Left ventricle myocardium superior (tissue), 1 donor: ENCODE results near the gene TMEM132C. TPM values are rescaled to one million over a fixed set of nuclear protein-coding genes. Genes with fewer than 3 reads are reported as not detected.
A peak's percentile ranks its signal among the peaks of the same experiment; 100 is the strongest.
"Not testable (repeated sequence)": the region's sequence is repeated elsewhere in the genome, so short reads cannot be mapped to it uniquely, and the experiment has no call there.

Source experiments
- ATAC-seq: fragments of 200-7000 bp; cut with Tn5 transposase; one replicate; pipeline ENCODE4 v1.9.1; 2020; ENCODE audit warnings: mild to moderate bottlenecking, moderate library complexity
- DNase-seq: peaks from one replicate; pipeline ENCODE4 v3.0.0-alpha.2; 2020
- intact Hi-C: fragments of 100-400 bp; cut with micrococcal nuclease; formaldehyde crosslinking; loops from one replicate; pipeline ENCODE4 v1.11.0; 2022
- total RNA-seq: library from RNA; stranded (reverse); fragmentation: NEBNext Ultra II Directional; extraction: Animal tissue kit (Norgen Biotek cat#: 25700); gene quantifications from one replicate; pipeline ENCODE4 v1.2.1, GENCODE V29; 2021
- donor health status: DM: no; HTN: yes; CAD: no; lungs with severe emphysema.

TMEM132C gene
- total RNA-seq, 1 donor from 2014 or later, result 1.0 TPM

DNA sequence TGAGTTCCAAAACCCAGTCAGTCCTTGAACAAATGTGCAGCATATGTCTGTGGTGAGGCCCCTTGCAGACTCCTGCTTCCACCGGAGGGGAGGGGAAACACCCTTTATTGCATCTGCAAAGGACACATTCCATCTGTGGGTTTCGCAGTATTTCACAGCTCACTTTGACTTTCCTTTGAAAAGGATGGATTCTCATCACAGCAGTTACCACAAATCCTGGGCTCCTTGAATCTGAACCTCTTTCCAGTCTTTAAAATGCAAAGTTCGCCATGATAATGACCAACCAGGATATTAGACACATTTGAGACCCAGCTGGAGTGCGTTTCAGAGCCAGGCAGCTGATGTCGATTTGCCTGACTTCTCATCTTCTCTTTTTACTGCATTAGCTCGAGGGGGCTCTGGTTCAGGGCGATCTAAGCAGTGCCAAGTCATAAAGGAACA is 314.4 kb downstream of the TMEM132C start:
- ATAC-seq (no peak), DNase-seq (no peak)
- intact Hi-C loops, result no loop called here

DNA sequence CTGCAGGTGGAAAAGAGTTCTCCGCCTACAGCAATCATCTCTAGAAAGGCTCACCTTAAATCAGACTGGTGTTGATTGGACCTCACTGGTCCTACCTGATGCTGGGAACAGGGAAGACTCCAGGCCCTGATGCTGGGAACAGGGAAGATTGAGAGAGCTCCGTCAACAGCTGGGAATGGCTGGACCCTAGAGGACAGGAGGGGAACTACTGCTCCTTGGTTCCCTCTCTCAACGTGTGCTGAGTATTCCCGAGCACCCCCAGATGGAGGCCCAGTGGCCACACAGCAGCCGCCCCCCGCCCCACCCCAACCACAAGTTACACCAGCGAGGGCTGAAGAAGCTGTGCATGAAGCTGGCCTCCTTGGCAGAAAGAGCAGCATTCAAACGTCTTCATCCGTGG is 316.5 kb downstream of the TMEM132C start:
- intact Hi-C loops, result no loop called here
- no peak for ATAC-seq
- no peak for DNase-seq

DNA sequence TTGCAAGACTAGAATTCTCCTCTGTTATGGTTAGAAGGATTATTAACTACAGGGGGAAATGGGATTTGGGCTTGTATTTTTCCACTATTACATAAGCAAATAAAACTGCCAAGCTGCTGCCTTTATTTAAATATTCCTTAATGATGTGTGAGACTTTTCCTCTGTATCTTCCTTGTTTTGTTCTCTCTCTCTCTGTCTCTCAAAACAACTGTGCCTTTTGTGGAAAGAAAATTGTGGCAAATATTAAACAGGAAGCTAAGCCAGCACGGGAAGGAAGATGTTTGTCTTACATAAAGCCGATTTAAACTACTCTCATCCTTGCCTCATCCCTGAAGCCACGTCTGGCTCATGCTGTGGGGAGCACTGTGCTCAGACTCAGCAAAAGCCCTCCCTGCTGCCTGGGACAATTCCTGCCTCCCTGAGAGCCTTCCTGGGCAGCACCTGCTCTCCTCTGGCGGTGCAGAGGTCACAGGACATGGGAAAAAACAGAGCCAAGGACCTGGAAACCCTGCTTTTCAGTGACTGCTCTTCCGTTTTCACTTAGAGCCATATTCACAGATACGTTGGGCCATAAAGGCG is 319.6 kb downstream of the TMEM132C start:
- intact Hi-C loops, result no loop called here
- no peak for DNase-seq
- no peak for ATAC-seq

DNA sequence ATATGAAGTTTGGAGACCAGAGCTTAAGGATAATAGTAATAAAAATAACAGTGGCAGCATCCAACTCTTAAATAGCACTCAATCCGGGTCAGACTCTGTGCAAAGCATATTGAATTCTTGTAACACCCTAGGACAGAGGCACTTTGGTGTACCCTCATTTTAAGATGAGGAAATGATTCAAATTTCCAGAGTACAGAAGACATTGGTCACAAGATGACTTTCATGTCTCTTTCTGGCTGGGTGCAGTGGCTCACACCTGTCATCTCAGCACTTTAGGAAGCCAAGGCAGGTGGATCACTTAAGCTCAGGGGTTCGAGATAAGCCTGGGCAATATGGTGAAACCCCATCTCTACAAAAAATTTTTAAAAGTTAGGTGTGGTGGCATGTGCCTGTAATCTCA is 320.9 kb downstream of the TMEM132C start:
- ATAC-seq (no peak), DNase-seq (no peak)
- intact Hi-C loops, result no loop called here

DNA sequence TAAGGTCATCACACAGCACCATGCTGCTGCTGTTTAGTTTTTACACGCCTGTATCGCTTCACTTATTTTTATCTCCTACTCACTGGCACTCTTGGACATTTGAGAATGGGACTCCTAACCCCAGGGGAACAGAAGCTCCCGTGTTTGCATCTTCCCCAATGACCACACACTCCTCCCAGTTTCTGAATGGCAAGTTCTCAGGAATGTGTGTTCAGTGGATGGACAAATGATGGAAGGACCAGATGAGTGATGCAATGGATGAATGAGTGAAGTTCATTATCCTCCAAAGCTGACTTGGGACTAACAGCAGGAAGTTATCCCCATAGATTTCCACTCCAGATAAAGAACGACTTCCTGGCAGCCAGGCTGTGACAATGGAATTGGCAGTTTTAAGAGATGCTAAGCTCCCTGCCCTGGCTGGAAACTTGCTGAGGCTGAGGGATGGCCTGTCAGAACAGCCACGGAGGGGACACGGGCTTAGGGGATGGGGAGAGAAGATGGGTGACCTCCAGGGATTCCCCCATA is 325.3 kb downstream of the TMEM132C start:
- intact Hi-C loops, result no loop called here
- ATAC-seq (no peak), DNase-seq (no peak)

DNA sequence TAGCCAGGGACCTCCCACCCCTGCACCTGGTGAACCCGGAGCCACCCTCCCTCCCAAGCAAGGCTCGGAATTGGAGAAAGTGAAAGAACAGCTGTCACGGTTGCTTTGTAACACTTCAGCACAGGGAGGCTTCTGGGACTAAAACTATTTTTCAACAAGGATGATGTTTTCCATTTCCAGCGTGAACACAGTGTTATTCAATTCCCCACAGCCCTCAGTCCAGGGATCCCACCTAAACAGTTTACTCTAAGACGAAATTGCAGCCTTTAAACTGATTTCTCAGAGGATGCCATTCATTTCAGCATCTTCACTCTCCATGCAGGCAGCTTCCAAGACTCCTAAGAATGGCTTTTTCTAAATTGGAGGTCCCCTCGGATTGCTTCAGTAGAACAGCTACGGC is 327.6 kb downstream of the TMEM132C start:
- ATAC-seq (no peak), DNase-seq (no peak)
- intact Hi-C loops, result no loop called here

DNA sequence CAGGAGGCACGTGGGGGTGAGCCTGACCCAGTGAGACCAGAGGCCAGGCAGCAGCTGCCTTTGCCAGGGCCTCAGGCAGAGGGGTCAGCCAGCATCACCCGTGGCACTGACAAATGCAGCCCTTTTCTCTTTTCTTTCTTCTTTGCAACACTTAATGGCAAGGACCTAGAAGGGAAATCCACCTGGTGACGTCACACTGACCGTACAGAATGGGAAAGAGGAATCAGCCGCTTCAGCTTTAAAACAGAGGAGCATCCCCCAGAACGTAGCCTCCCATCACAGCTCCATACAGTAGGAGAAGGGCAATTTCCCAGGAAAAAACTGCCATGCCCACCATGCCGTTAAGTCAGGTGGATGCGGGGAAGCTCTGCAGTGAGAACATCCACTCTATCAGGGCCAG is 328.6 kb downstream of the TMEM132C start:
- no peak for ATAC-seq
- intact Hi-C loops, result no loop called here
- no peak for DNase-seq

DNA sequence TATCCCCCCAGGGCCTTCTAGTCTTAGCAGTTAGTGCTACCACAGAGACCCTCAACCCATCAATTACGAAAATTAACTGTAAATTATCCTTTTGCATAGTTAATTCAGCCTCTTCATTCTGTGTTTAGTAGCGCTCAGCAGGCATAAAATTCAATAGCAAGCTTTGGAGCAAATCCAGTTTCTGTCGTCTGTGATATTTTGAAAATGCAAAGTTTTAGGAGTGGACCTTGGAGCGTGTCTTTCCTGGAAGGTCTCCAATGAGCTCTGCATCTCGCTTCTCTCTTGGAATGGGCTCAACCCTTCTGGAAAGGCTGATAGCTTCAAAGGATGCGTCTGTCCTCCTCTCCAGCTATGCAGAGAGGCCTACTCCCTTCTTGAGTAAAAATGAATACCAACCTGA is 333.9 kb downstream of the TMEM132C start:
- DNase-seq, result no peak
- intact Hi-C loops, result no loop called here

DNA sequence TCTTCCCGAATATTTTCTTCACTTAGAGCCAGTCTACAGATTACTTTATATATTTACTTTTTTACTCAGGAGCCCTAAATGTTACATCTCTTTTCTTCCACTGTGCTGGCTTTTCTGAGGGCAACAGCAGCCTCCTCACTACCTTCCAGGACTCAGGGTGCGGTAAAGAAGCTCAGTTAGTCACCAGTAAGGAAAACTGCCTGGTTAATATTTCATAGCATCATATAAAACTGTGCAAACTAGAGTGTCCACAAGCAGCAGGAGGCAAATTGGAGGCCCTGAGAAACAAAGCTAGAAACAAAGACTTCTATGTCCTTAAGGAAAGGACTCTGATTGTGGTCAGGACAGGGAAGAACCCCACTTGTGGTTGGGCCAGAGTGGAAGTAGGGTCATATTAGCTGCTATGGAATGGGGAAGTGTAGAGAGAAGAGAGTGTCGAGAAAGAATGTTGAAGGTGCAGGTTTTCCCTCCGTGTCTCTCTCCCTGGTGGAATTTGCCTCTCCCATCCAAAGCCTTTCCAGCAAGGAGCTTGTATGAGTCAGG is 336.7 kb downstream of the TMEM132C start:
- intact Hi-C loops, result no loop called here
- DNase-seq (no peak), ATAC-seq (no peak)

More for the DNA sequence above, 333.9 kb downstream of the TMEM132C start:
- ATAC-seq, result no peak

DNA sequence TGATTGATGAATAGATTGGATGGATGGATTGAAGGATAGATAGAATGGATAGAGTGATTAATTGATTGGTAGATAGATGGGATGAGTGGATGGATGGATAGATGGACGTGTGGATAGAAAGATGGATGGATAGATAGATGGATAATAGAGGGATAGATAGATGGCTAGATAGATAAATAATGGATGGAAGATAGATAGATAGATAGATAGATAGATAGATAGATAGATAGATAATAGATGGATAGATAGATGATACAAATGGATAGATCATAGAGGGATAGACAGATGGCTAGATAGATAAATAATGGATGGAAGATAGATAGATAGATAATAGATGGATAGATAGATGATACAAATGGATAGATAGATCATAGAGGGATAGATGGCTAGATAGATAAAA is 337.2 kb downstream of the TMEM132C start:
- DNase-seq, intact Hi-C loops, ATAC-seq: not testable (repeated sequence)

DNA sequence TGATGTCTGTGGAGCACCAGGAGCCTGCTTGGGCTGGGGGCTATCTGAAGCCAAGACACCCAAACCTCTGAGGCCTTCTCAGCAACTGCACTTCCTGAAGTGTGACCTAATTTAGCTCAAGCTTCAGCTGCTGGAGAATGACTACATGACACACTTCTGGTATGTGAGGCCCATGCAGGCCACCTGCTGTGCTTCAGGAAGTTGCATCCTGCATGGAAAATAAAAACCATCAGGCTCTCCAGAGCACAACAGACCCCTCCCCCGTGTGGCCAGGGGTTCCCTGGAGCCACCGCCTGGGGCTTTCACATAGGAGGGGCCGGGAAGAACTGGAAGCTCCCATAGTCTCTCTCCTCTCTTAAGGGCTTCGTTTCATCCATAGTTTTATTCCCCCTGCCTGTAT is 339.1 kb downstream of the TMEM132C start:
- ATAC-seq (no peak), DNase-seq (no peak)
- intact Hi-C loops, result no loop called here

DNA sequence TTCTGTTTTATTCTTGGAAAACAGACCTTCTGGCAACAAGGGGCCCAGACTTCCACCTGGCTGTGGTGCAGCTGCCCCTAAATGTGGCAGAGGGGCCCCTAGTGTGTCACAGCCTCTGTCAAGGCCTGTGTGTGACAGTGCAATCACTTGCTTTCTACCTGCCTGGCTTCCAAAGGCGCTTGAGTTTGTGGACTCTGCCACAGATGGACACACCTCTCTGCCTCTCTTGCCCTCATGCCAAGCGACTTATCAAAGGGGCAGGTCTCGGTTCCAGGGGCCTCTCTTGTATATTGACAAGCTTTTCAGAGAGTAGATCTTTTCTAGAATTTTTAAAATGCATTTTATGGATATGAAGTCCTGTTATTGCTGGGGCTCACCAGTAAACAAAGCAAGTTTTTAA is 339.6 kb downstream of the TMEM132C start:
- intact Hi-C loops, result no loop called here
- DNase-seq (no peak), ATAC-seq (no peak)

DNA sequence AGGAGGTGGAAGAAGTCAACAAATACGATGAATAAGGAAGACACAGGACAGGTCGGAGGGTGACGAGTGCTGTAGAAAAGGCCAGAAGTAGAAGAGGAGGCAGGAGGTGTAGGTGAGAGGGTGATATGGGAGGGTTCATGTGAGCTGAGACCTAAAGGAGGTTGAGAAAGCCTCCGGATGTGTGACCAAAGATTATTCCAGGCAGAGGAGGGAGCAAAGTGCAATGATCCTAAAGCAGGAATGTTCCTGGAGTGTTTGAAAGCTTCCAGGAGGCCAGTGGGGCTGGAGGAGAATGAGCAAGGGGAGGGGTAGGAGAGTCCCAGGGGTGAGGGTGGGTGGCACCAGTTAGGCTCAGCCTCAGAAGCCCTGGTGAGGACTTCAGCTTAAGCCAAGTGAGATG is 340.0 kb downstream of the TMEM132C start:
- ATAC-seq (no peak), DNase-seq (no peak)
- intact Hi-C loops, result no loop called here

DNA sequence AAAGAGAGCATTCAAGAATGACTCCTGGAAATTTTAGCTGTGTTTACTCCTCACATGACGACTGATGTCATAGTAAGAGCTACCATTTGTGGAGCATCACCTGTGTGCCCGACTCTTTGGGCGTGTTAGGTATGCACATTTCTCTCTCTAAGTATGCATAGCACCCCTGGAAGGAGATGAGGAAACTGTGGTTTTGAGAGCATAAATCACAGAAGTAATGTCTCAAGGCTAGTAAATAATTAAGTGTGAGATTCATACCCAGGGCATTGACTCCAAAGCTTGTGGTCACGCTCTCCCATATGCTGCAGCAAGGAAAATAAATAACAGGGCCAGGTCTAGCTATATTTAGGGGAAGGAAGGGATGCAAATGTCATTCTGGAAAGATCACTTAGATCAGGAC is 340.7 kb downstream of the TMEM132C start:
- DNase-seq, result no peak
- intact Hi-C loops, result no loop called here
- ATAC-seq, result no peak

DNA sequence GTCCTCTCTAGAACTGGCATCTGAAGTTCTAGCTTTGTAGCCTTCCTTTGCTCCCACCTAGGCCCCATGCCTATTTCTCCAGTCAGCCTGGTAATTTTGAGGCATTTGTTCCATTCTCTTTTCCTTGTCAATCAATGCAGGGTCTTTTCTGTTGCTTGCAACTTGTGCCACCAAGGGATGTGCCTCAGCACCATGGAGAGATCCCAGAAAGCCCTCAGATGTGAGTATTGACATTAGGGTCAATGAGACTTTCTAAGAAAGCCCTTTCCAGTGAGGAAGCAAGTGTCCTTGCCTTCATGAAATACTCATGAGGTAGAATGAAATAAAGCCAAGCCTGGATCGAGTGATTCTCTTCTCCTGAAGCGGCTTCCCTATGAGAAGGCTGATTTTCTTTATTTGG is 342.9 kb downstream of the TMEM132C start:
- ATAC-seq, result no peak
- intact Hi-C loops, result no loop called here
- no peak for DNase-seq

DNA sequence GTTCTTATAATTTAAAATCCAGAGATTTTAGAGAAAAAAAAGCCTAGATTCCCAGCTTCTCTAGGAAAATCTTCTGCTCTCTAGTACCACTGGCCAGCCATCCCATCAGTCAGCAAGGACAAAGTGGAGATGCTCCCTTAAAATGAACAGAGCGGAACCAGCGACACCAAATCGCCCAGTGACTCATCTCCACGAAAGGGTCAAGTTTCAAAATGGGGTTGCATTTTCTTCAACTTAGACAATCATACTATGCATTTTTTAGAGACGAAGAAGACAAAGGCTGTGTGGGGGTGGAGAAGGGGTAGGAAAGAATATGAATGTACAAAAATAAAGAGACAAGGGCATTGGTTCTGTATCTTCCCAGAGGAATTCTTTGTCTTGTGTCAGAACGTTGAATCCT is 344.8 kb downstream of the TMEM132C start:
- intact Hi-C loops, result no loop called here
- ATAC-seq, result no peak

DNA sequence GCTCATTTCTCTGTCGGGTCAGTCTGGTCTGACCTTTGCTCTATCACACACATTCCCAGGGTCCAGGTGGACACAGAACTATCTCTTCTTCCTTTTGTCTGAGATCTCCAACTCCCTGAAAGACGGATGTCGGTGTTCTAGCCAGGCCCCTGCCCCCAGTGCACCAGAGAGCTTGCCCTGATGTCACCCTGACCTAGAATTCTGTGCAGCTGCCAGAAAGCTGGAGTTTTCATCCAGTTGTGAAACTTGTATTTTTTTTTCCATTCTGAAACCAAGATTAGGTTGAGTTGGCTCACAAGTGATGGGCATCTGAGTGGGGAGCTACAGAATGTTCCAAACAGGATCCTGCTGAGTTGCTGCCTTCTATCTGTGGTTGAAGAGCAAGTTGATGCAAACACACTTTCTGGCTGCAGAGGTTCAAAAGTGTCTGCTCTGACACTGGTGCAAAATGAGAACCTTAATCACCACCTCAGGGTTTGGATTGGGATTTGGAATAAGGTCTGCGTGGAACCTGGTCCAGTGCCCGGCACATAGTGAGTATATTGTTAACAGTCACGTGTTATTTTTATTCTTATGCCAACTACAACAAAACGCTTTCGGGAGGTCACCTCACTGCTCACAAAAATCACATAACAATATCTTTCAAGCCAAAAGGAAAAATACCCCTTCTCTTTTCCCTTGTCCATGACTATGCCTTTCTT is 345.3 kb downstream of the TMEM132C start:
- intact Hi-C loops, result no loop called here
- DNase-seq (no peak), ATAC-seq (peak; percentile 32)

More for the DNA sequence above, 344.8 kb downstream of the TMEM132C start:
- no peak for DNase-seq

DNA sequence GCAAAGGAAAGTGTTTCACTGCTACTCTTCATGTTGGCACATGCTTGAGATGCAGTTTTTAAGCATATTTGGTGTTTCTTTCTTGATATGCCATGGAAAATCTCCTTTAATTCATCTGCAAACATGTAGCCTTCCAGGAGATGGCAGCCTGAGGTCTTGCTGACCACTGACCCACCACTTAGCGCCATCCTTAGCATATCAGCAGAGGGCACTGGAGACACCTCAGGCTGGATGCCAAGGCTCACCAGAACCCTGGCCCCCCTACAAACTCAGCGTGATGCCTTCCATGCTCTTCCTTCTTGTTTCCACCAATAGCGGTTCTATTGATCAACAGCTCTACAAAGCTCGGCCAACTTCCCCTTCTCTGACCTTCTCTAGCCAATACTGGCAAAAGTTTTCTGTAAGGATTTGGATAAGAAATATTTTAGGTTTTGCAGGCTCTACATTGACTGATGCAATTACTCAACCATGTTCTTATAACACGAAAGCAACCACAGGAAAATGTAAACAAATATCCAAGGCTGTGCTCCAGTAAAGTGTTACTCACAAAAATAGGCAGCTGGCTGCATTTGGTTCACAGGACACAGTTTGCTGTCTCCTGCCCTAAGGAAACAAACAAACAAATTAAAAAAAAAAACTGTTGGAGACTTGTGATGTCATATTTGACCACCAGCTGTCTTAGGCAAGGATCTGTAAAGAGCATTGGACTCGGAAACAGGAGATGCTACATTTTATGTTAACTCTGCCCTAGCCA is 347.0 kb downstream of the TMEM132C start:
- ATAC-seq (no peak), DNase-seq (no peak)
- intact Hi-C loops, result no loop called here

DNA sequence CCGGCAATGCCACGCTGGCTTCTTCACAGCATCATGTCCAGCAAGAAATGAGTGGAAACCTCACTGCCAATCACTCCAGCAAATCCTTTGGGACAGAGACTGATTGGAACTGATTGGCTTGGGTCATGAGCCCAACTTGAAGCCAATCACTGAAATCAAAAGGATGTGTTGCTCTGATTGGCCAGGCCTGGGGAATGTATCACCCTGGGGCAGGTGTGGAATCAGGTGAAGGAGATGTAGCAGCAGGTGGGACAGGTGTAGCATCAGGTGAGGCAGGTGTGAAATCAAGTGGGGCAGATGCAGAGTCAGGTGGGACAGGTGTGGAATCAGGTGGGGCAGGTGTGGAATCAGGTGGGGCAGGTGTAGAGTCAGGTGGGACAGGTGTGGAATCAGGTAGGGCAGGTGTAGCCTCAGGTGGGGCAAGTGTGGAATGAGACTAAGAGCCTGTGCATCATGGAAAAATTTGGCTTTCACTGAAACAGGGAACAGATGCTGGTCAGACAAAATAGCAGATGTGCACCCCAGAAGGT is 350.4 kb downstream of the TMEM132C start:
- intact Hi-C loops, result no loop called here
- ATAC-seq, result no peak
- DNase-seq, result no peak

DNA sequence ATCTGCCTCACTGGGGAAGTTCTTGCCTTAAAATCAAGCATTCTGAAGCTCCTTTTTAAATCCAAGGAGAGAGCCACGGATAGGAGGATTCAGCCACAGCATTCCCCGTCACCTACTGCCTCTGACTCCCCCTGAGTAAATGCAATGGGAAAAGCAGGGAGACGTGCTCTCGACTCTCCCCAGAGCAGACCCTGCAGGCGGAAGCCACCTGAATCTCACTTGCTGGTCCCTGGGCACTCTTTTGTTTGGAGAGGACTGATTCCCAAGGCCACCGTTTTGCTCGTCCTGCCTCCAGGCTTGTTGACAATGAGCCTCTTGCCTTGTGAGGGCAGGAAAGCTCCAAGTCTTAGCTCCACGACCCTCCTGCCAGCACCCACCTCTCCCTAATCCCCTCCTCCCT is 352.3 kb downstream of the TMEM132C start:
- DNase-seq (no peak), ATAC-seq (no peak)
- intact Hi-C loops, result no loop called here
